Thymus (tissue), 11 donors: Measurements from ENCODE around the gene CTNNA1. TPM values are rescaled to one million over a fixed set of nuclear protein-coding genes. Genes with fewer than 3 reads are reported as not detected.

Experiments
- DNase-seq, 9 donors: peaks; one replicate each; pipeline ENCODE4 v3.0.0-alpha.2; 2013; ENCODE audit warnings: low spot score in 9 of 9, low read depth in 6 of 9, missing footprints in 1 of 9
- H3K27ac ChIP-seq, 2 donors: one replicate each; pipeline ENCODE4 v1.5.1; 2013; ENCODE audit warnings: control low read depth in 1 of 2, low read depth in 1 of 2, low read length in 1 of 2, mild to moderate bottlenecking in 1 of 2, moderate library complexity in 1 of 2
- H3K27me3 ChIP-seq, 2 donors: one replicate each; pipeline ENCODE4 v1.5.1; 2013; ENCODE audit warnings: low read length in 1 of 2; ENCODE audit not compliant: control insufficient read depth in 2 of 2, insufficient read depth in 1 of 2
- H3K36me3 ChIP-seq, 2 donors: one replicate each; pipeline ENCODE4 v1.5.1; 2013; ENCODE audit warnings: low read length in 1 of 2, mild to moderate bottlenecking in 1 of 2, moderate library complexity in 1 of 2; ENCODE audit not compliant: control insufficient read depth in 2 of 2, insufficient read depth in 2 of 2
- H3K4me1 ChIP-seq, 2 donors: one replicate each; pipeline ENCODE4 v1.5.1; 2013; ENCODE audit warnings: low read length in 2 of 2; ENCODE audit not compliant: control insufficient read depth in 2 of 2, insufficient read depth in 2 of 2
- H3K4me3 ChIP-seq, 2 donors: one replicate each; pipeline ENCODE4 v1.5.1; 2013; ENCODE audit warnings: low read length in 2 of 2, control low read depth in 1 of 2, mild to moderate bottlenecking in 1 of 2
- H3K9me3 ChIP-seq, 2 donors: one replicate each; pipeline ENCODE4 v1.5.1; 2013; ENCODE audit warnings: low read length in 1 of 2, mild to moderate bottlenecking in 1 of 2; ENCODE audit not compliant: control insufficient read depth in 2 of 2, insufficient read depth in 1 of 2
- WGBS: extraction: QIAGEN DNeasy Blood & Tissue Kit; methylation state at CpG from one replicate; pipeline ENCODE4 v1.1.7; 2013; 5-methylcytosine and 5-hydroxymethylcytosine counted together
- polyA plus RNA-seq: library from polyadenylated mRNA; stranded (reverse); fragments of 200-250 nt; gene quantifications from one replicate; pipeline ENCODE4 v1.2.3, GENCODE V29; 2013
- total RNA-seq: library from RNA; stranded (reverse); fragments of 120-200 nt; gene quantifications from one replicate; pipeline ENCODE4 v1.2.4, GENCODE V29; 2013
- donor health status: healthy.

Gene CTNNA1
- total and polyA plus RNA-seq, 2 donors, result 53.4 to 67.1 TPM

DNA sequence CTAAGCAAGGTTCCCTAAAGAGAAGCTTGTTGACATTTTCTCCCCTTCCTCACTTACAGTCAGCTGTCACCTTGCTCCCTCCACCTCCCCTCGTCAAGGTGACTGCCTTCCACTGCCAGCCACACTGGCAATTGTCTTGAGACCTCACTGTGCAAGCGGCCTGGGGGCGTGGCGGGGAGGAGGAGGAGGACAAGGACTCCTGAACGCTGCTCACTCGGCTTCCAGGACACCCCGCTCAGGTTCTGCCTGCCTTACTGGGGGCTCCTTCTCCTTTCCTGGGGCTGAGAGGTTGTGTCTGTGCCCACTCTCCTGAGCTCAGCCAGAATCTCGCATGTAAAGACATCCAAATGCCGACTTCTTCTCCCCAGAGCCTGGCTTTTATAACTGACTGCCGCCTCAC is 182.2 kb downstream of the CTNNA1 start:
- H3K27me3 ChIP-seq, result no peaks in the 10 kb centered on the region
- H3K4me3 ChIP-seq, result no peak overlapping the region
- no peaks in the 10 kb centered on the region for H3K4me1 ChIP-seq
- WGBS, result 95% methylated on average over 10 of the region's 10 CpGs
- DNase-seq, result no peak
- H3K9me3 ChIP-seq, result no peaks in the 10 kb centered on the region
- peaks cover 0 to 10% of the 10 kb centered on the region in 2 donors for H3K36me3 ChIP-seq
- H3K27ac ChIP-seq, result no peak overlapping the region

DNA sequence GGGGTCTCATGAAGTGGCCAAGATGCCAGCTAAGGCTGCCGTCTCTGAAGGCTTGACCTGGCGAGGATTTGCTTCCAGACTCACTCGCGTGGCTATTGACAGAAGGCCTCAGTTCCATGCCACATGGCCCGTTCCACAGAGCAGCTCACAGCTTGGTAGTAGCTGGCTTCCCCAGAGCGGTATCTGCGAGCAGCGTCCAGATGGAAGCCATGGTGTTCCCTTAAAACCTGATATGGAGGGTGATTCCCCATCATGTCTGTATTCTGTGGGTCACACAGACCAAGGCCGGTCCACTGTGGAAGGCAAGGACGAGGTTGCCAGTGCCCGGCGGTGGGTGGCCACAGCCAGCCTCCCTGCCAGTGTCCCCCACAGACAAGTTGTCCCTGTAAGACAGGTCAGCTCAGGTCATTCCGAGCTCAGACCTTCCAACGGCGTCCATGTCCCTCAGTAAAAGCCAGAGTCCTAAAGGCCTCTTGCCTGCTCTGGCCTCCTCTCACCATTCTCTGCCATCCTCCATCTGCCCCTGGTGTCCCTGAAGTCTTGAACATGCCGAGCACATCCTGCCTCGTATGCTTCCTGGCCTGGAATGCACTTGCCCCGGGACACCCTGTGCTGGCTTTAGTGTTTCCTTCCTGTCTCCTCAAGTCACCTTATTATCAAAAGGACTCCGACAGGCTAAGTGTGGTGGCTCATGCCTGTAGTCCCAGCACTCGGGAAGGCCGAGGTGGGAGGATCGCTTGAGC is 183.2 kb downstream of the CTNNA1 start:
- peaks cover 0 to 8% of the 10 kb centered on the region in 2 donors for H3K36me3 ChIP-seq
- no peaks in the 10 kb centered on the region for H3K27me3 ChIP-seq
- H3K4me3 ChIP-seq, result no peak overlapping the region
- DNase-seq, result no peak
- H3K27ac ChIP-seq, result no peak overlapping the region
- 96% methylated on average over 22 of the region's 22 CpGs for WGBS
- H3K4me1 ChIP-seq, result no peaks in the 10 kb centered on the region
- no peaks in the 10 kb centered on the region for H3K9me3 ChIP-seq

GRCh38 chr5:138936968-138937345 is 183.7 kb downstream of the CTNNA1 start:
- no peak overlapping the region for H3K27ac ChIP-seq
- no peak overlapping the region for H3K4me3 ChIP-seq
- H3K9me3 ChIP-seq, result no peaks in the 10 kb centered on the region
- no peaks in the 10 kb centered on the region for H3K4me1 ChIP-seq
- H3K36me3 ChIP-seq, result peaks cover 0 to 8% of the 10 kb centered on the region in 2 donors
- DNase-seq, result no peak
- H3K27me3 ChIP-seq, result no peaks in the 10 kb centered on the region
- 46% methylated on average over 2 of the region's 2 CpGs for WGBS

- H3K4me3 ChIP-seq, result no peak overlapping the region
- H3K9me3 ChIP-seq, result no peaks in the 10 kb centered on the region
- H3K27me3 ChIP-seq, result no peaks in the 10 kb centered on the region
- WGBS, result 93% methylated on average over 25 of the region's 25 CpGs
- DNase-seq, result no peak
- H3K36me3 ChIP-seq, result peaks cover 0 to 8% of the 10 kb centered on the region in 2 donors
- no peak overlapping the region for H3K27ac ChIP-seq
- H3K4me1 ChIP-seq, result no peaks in the 10 kb centered on the region
Observed at GRCh38 chr5:138937392-138938387, 184.5 kb downstream of the CTNNA1 start.

- no peaks in the 10 kb centered on the region for H3K4me1 ChIP-seq
- no peaks in the 10 kb centered on the region for H3K27me3 ChIP-seq
- no peaks in the 10 kb centered on the region for H3K9me3 ChIP-seq
- WGBS, result 87% methylated on average over 5 of the region's 5 CpGs
- H3K27ac ChIP-seq, result no peak overlapping the region
- DNase-seq, result no peak
- no peak overlapping the region for H3K4me3 ChIP-seq
- H3K36me3 ChIP-seq, result peaks cover 0 to 8% of the 10 kb centered on the region in 2 donors
Observed at GRCh38 chr5:138938526-138938925, 185.3 kb downstream of the CTNNA1 start.

DNA sequence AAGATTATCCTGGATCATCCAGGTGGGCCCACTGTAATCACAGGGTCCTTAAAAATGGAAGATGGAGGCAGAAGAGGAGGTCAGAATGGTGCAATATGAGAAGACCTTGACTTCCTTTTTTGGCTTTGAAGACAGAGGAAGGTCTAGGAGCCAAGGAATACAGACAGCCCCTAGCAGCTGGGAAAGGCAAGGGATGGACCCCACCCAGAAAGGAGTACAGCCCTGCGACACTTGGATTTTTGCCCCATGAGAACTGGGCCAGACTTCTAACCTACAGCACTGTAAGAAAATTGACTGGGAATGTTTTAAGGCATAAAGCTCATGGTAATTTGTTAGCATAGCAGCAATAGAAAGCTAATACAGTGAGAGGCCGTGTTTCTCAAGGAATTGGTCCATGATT is 188.8 kb downstream of the CTNNA1 start:
- DNase-seq, result no peak
- Histone ChIP-seq H3K9me3 (no peaks in the 10 kb centered on the region), H3K4me3 (no peak overlapping the region)

DNA sequence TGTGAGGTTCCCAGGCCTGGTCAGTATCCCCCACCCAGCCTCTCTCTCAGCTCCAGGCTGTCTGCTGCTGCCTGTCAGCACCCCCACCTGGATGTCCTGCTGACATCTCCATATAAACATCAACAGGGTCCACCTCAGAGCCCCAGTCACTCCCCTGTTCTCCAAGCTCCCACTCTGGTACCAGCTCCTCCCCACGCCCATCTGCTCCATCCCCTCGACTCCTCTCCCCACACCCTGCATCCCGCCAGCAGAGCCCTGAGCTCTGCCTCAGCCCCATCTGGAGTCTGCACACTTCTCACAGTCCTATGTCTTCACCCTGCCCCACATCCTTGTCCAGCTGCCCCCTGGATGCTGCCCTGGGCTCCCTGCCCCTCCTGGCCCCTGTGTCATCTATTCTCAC is 189.6 kb downstream of the CTNNA1 start:
- no peak for DNase-seq
- Histone ChIP-seq H3K27ac (no peak overlapping the region), H3K9me3 (no peaks in the 10 kb centered on the region), H3K4me1 (peaks cover 0 to 1% of the 10 kb centered on the region in 2 donors), H3K36me3 (peaks cover 2 to 7% of the 10 kb centered on the region in 2 donors), H3K27me3 (no peaks in the 10 kb centered on the region), H3K4me3 (no peak overlapping the region)
- WGBS, result 96% methylated on average over 3 of the region's 3 CpGs

More for the DNA sequence above, 188.8 kb downstream of the CTNNA1 start:
- H3K27me3 ChIP-seq, result no peaks in the 10 kb centered on the region
- no peak overlapping the region for H3K27ac ChIP-seq
- 96% methylated on average over 2 of the region's 2 CpGs for WGBS
- H3K36me3 ChIP-seq, result peaks cover 0 to 5% of the 10 kb centered on the region in 2 donors
- no peaks in the 10 kb centered on the region for H3K4me1 ChIP-seq

DNA sequence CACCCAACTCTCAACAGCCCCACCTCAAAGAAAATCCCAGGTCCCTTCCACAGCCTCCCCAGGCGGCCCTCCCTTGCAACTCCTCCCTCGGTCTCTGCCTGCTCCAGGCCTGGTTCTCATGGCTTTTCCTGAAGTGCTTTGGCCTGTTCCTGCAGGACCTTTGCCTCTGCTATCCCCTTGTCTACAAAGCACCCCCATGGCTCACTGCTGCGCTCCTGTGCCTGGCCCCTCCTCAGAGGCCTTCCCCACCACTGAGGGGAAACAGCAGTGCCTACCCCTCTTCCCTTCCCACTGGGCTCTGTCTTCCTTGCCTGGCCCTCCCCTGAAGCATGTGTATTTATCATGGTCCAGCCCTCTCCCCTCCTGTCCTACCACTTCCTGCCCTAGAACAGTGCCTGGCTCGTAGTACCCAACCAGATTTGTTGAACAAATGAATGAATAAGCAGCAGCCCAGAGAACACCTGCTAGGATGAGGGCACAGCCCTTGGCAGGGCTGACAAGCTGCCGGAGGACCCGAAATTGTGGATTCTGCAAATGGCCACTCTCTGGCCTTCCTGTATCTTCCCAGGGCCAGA is 190.5 kb downstream of the CTNNA1 start:
- Histone ChIP-seq H3K36me3 (peaks cover 2 to 7% of the 10 kb centered on the region in 2 donors), H3K4me3 (no peak overlapping the region), H3K27me3 (no peaks in the 10 kb centered on the region), H3K27ac (no peak overlapping the region), H3K4me1 (peaks cover 0 to 6% of the 10 kb centered on the region in 2 donors), H3K9me3 (no peaks in the 10 kb centered on the region)
- 84% methylated on average over 6 of the region's 6 CpGs for WGBS
- no peak for DNase-seq
